Mesenchymal stem cell (in vitro differentiated cells and primary cell): ENCODE measurements around the gene TMEM181.

Experiments used
- DNase-seq: peaks from one replicate; pipeline ENCODE4 v3.0.0-alpha.2; 2013
- H2AFZ ChIP-seq: one replicate; pipeline ENCODE4 v1.6.1; 2013; ENCODE audit warnings: low read depth, mild to moderate bottlenecking, control low read depth, inconsistent platforms, low read length, moderate library complexity
- H2AK5ac ChIP-seq: 2 replicates; pipeline ENCODE4 v1.6.1; 2013; ENCODE audit warnings: low read length, moderate library complexity, mild to moderate bottlenecking, inconsistent platforms; ENCODE audit not compliant: severe bottlenecking
- H2BK120ac ChIP-seq: one replicate; pipeline ENCODE4 v1.6.1; 2013; ENCODE audit warnings: low read depth, mild to moderate bottlenecking, inconsistent platforms, low read length, moderate library complexity
- H2BK12ac ChIP-seq, 2 experiments: one replicate each; pipeline ENCODE4 v1.6.1; 2013; ENCODE audit warnings: inconsistent platforms in 2 of 2, low read length in 2 of 2, mild to moderate bottlenecking in 2 of 2, moderate library complexity in 2 of 2, control low read depth in 1 of 2
- H2BK15ac ChIP-seq: one replicate; pipeline ENCODE4 v1.6.1; 2013; ENCODE audit warnings: mild to moderate bottlenecking, low read depth, inconsistent platforms; ENCODE audit not compliant: poor library complexity, severe bottlenecking
- H2BK5ac ChIP-seq: 2 replicates; pipeline ENCODE4 v1.6.1; 2013; ENCODE audit warnings: low read depth, mild to moderate bottlenecking, low read length, control low read depth, inconsistent platforms; ENCODE audit not compliant: poor library complexity, severe bottlenecking
- H3K14ac ChIP-seq, 2 experiments: one replicate each; pipeline ENCODE4 v1.6.1; 2013; ENCODE audit warnings: inconsistent platforms in 2 of 2, low read length in 2 of 2, control low read depth in 1 of 2, mild to moderate bottlenecking in 1 of 2, moderate library complexity in 1 of 2
- H3K18ac ChIP-seq, 2 experiments: one replicate each; pipeline ENCODE4 v1.6.1; 2013; ENCODE audit warnings: inconsistent platforms in 2 of 2, low read length in 2 of 2, control low read depth in 1 of 2, low read depth in 1 of 2, mild to moderate bottlenecking in 1 of 2
- H3K23ac ChIP-seq, 2 experiments: one replicate each; pipeline ENCODE4 v1.6.1; 2013; ENCODE audit warnings: inconsistent platforms in 2 of 2, low read length in 2 of 2, mild to moderate bottlenecking in 2 of 2, moderate library complexity in 2 of 2, control low read depth in 1 of 2
- H3K27ac ChIP-seq: 2 replicates; pipeline ENCODE4 v1.5.1; 2013; ENCODE audit warnings: mild to moderate bottlenecking, moderate library complexity, low read length, control low read depth, inconsistent platforms; ENCODE audit not compliant: poor library complexity, severe bottlenecking
- H3K27me3 ChIP-seq, 2 experiments: 2 replicates each; pipeline versions ENCODE4 v1.6.1 to v1.7.0; 2013; ENCODE audit warnings: low read length in 2 of 2, mild to moderate bottlenecking in 2 of 2, moderate library complexity in 2 of 2, control low read depth in 1 of 2, inconsistent platforms in 1 of 2; ENCODE audit not compliant: control insufficient read depth in 1 of 2, insufficient read depth in 1 of 2
- H3K36me3 ChIP-seq, 2 experiments: 2 replicates each; pipeline versions ENCODE4 v1.6.1 to v1.7.0; 2013; ENCODE audit warnings: low read length in 2 of 2, control low read depth in 1 of 2, inconsistent platforms in 1 of 2, low read depth in 1 of 2, mild to moderate bottlenecking in 1 of 2; ENCODE audit not compliant: insufficient read depth in 2 of 2, control insufficient read depth in 1 of 2
- H3K4ac ChIP-seq, 2 experiments: one replicate each; pipeline ENCODE4 v1.6.1; 2013; ENCODE audit warnings: inconsistent platforms in 2 of 2, low read length in 2 of 2, mild to moderate bottlenecking in 2 of 2, moderate library complexity in 2 of 2, control low read depth in 1 of 2, low read depth in 1 of 2
- H3K4me1 ChIP-seq: 2 replicates; pipeline ENCODE4 v1.6.1; 2013; ENCODE audit warnings: low read depth, low read length, control low read depth; ENCODE audit not compliant: control insufficient read depth, insufficient read depth
- H3K4me2 ChIP-seq: 2 replicates; pipeline ENCODE4 v1.6.1; 2013; ENCODE audit warnings: low read length, mild to moderate bottlenecking, inconsistent platforms; ENCODE audit not compliant: poor library complexity, severe bottlenecking
- H3K4me3 ChIP-seq, 2 experiments: 2 replicates each; pipeline versions ENCODE4 v1.5.1 to v1.7.0; 2013; ENCODE audit warnings: low read length in 2 of 2, mild to moderate bottlenecking in 2 of 2, control low read depth in 1 of 2, low read depth in 1 of 2; ENCODE audit not compliant: insufficient read depth in 1 of 2
- H3K79me1 ChIP-seq: replicated peaks from 2 replicates; pipeline ENCODE4 v1.6.1; 2013; ENCODE audit warnings: mild to moderate bottlenecking, control low read depth, low read length, inconsistent platforms; ENCODE audit not compliant: poor library complexity, severe bottlenecking
- H3K9ac ChIP-seq: 2 replicates; pipeline ENCODE4 v1.7.0; 2013; ENCODE audit warnings: mild to moderate bottlenecking, low read length, moderate library complexity
- H3K9me3 ChIP-seq: 2 replicates; pipeline ENCODE4 v1.7.0; 2013; ENCODE audit warnings: mild to moderate bottlenecking, low read length; ENCODE audit not compliant: control insufficient read depth
- H4K8ac ChIP-seq: one replicate; pipeline ENCODE4 v1.6.1; 2013; ENCODE audit warnings: inconsistent platforms, mild to moderate bottlenecking, low read length, moderate library complexity
- H4K91ac ChIP-seq: one replicate; pipeline ENCODE4 v1.6.1; 2013; ENCODE audit warnings: mild to moderate bottlenecking, low read length, inconsistent platforms
- WGBS: methylation state at CpG from one replicate; pipeline ENCODE4 v1.1.7; 2013; ENCODE audit warnings: mixed read lengths; 5-methylcytosine and 5-hydroxymethylcytosine counted together

The TMEM181 gene

DNA sequence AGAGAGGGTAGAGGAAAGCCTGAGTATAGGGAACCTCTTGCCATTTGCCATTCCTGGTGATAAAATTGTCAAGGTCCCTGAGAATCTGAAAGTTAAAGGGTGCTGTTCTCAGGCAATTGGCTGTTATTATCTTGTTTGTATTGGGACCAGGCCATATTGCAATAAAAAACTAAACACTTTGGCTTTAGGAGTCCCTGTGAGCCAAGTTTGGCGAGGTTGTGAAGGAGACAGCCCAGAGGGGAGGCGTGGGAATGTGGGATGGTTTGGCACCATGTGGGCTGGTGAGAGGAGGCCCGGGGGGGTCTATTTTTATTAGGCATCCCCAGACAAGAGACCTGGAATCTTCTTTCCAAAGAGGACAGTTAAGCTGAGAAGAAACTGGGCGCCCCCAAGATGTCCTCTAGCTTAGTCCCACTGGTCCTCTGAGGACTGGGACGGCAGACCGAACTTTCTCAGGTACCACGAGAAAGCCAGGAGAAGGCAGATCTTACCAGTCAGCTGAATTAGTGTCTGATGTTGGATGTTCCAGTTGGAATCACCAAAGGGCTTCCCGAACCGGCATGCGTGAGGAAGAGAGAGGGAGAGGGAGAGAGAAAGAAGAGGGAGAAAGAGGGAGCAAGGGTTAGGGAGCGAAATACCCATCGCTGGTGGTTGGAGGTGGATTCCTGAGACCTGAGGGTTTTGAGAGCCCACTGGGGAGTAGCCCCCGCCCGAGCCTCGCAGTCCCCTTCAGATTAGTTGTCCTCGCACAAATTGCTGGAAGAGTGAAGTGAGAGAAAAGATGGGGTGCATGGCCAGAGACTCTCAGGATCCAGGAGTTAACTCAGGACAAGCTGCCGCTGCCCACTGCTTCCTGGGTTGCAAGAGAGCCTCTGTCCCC is 60.3 kb downstream of the TMEM181 start:
- Histone ChIP-seq H3K36me3 (peaks cover 40 to 42% of the 10 kb centered on the region in 2 experiments), H2BK12ac (no peak overlapping the region), H3K27ac (no peak overlapping the region), H3K27me3 (no peaks in the 10 kb centered on the region), H3K79me1 (peaks cover 23% of the 10 kb centered on the region), H2AFZ (no peak overlapping the region), H3K14ac (no peak overlapping the region), H4K8ac (no peak overlapping the region), H3K4ac (no peak overlapping the region), H3K9me3 (no peaks in the 10 kb centered on the region), H3K23ac (no peak overlapping the region), H2AK5ac (no peak overlapping the region), H2BK5ac (no peak overlapping the region), H3K9ac (no peak overlapping the region), H2BK15ac (no peak overlapping the region), H3K18ac (no peak overlapping the region), H4K91ac (no peak overlapping the region), H3K4me1 (no peaks in the 10 kb centered on the region), H3K4me2 (no peak overlapping the region), H2BK120ac (no peak overlapping the region), H3K4me3 (no peak overlapping the region)
- no peak for DNase-seq
- WGBS = over 99% methylated on average over 17 of the region's 17 CpGs

DNA sequence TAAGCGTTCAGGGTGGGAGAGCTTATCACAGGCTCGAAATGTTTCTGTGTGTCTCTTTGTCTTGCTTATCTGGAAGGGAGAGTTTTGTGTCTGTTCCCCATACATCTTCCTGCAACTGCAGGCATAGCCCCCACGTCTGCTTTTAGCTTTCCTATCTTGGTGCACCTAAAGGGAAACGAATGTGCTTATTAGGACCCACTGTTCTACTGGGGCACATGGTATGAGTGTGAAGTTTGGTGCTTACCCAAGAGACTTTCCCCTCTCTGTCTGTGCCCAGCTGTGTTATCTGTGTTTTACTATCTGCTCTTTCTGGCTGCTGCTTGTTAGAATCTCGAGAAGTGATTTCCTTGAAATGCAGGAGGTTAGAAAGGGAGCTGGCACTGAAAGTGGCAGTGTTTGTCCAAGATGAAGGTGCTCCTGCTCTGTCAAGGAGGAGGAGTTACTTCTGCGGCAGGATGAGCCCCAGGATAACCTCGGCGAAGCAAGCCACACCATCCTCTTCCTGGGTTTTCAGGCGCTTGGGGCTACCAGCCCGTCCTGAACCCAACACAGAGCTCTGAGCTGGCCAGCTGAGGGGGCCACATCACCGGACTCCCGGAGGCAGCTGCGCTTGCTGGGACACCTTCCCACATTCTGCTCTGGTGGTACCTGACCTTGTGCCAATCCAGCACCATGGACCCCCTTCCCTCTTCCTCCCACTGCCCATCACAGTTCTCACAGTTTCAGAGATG is 61.2 kb downstream of the TMEM181 start:
- Histone ChIP-seq H2BK12ac (no peak overlapping the region), H2BK5ac (no peak overlapping the region), H2BK120ac (no peak overlapping the region), H3K36me3 (peaks cover 49 to 50% of the 10 kb centered on the region in 2 experiments), H3K23ac (no peak overlapping the region), H2AFZ (no peak overlapping the region), H3K4me1 (no peaks in the 10 kb centered on the region), H3K14ac (no peak overlapping the region), H4K91ac (no peak overlapping the region), H3K79me1 (peaks cover 24% of the 10 kb centered on the region), H3K4ac (no peak overlapping the region), H2AK5ac (no peak overlapping the region), H3K4me3 (no peak overlapping the region), H3K27me3 (no peaks in the 10 kb centered on the region), H2BK15ac (no peak overlapping the region), H4K8ac (peak overlapping the region; percentile 16), H3K4me2 (no peak overlapping the region), H3K27ac (no peak overlapping the region), H3K18ac (no peak overlapping the region), H3K9ac (no peak overlapping the region), H3K9me3 (no peaks in the 10 kb centered on the region)
- 94% methylated on average over 13 of the region's 13 CpGs for WGBS
- no peak for DNase-seq

DNA sequence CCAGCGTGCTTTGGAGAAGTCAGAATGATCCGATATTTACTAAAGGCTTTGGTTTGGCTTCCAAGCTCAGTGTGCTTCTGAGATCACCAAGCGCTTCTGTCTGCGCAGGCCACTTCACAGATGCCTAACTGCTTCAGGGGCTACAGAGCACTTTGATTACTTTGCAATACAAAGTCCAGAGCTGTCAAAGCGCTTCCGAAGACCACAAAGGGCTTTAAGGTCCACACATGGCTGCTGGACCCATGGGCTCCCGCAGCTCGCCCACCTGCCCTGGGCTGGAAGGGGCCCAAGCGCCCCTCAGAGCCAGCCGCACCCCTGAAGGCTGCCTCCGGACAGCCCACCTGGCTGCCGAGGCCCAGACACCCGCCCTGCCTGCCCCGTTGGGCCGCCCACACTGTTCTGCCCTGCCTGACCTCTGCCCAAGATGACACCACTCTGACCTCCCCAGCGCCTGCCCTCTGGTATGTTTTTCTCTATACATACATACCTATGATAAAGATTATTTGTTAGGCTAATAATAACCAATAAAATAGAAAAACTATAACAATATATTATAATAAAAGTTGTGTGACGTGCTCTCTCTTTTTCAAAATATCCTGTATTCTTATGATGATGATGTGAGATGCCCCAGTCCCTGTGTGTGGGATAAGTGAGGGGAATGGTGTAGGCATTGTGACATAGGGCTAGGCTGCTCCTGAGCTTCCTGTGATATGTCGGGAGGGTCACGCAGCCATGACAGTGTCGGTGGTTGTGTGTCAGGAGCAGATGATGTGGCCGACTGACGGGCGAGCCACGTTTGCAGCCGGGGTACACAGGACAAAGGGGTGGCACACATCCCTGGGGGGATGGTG is 62.0 kb downstream of the TMEM181 start:
- H3K9me3 ChIP-seq = no peaks in the 10 kb centered on the region
- H3K14ac ChIP-seq = no peak overlapping the region
- H2AFZ ChIP-seq = no peak overlapping the region
- 97% methylated on average over 20 of the region's 25 CpGs for WGBS
- no peaks in the 10 kb centered on the region for H3K27me3 ChIP-seq
- H3K27ac ChIP-seq = no peak overlapping the region
- H3K4me3 ChIP-seq = no peak overlapping the region
- H2BK5ac ChIP-seq = no peak overlapping the region
- H3K9ac ChIP-seq = no peak overlapping the region
- peaks cover 57% of the 10 kb centered on the region in 2 experiments for H3K36me3 ChIP-seq
- H4K8ac ChIP-seq = peak overlapping the region; percentile 16
- peaks cover 28% of the 10 kb centered on the region for H3K79me1 ChIP-seq
- no peaks in the 10 kb centered on the region for H3K4me1 ChIP-seq
- no peak overlapping the region for H2AK5ac ChIP-seq
- no peak overlapping the region for H2BK12ac ChIP-seq
- no peak overlapping the region for H3K18ac ChIP-seq
- no peak overlapping the region for H2BK120ac ChIP-seq
- no peak for DNase-seq
- H3K4ac ChIP-seq = no peak overlapping the region
- no peak overlapping the region for H3K4me2 ChIP-seq
- no peak overlapping the region for H4K91ac ChIP-seq
- H3K23ac ChIP-seq = no peak overlapping the region
- no peak overlapping the region for H2BK15ac ChIP-seq
